GM12892 (cell line): ENCODE measurements around the gene KRTCAP2.

ENCODE experiments used
- POLR2A ChIP-seq: IDR thresholded peaks from 2 replicates; pipeline ENCODE4 v1.6.1; 2011; ENCODE audit warnings: low read depth, low read length, control low read depth
- POLR2AphosphoS5 ChIP-seq: IDR thresholded peaks from 2 replicates; pipeline ENCODE4 v1.6.1; 2011; ENCODE audit warnings: low read depth, low read length, control low read depth

- no peak for TF ChIP-seq POLR2A
- no peak for TF ChIP-seq POLR2AphosphoS5
These were observed 5.7 kb downstream of the KRTCAP2 start for GRCh38 chr1:155167166-155168104.
